K562 (cell line): ENCODE results near the gene HOXD12. TPM values are rescaled to one million over a fixed set of nuclear protein-coding genes. Genes with fewer than 3 reads are reported as not detected.
A peak's percentile ranks its signal among the peaks of the same experiment; 100 is the strongest.

Source experiments
- BRD9 ChIP-seq: fragments of 450-650 bp; IDR thresholded peaks from 2 replicates; pipeline ENCODE4 v1.6.1; 2018; ENCODE audit warnings: low read depth; ENCODE audit not compliant: partially characterized antibody
- CREBBP ChIP-seq: IDR thresholded peaks from one replicate; pipeline ENCODE4 v1.6.1; 2012; ENCODE audit warnings: low read depth, mild to moderate bottlenecking, control low read depth, inconsistent platforms, low read length
- CTBP1 ChIP-seq: fragments of 450-650 bp; IDR thresholded peaks from 2 replicates; pipeline ENCODE4 v1.6.1; 2016; ENCODE audit warnings: borderline replicate concordance
- ETV6 ChIP-seq, 3 experiments: fragments of 150-350 bp in 1 of 3; sonication (generic) in 1 of 3; formaldehyde crosslinking in 1 of 3; IDR thresholded peaks; 2 replicates each; pipeline versions ENCODE4 v1.6.1 to v1.8.0; 2014 to 2022; ENCODE audit warnings: borderline replicate concordance in 2 of 3, low read depth in 2 of 3, antibody characterized with exemption in 1 of 3, low read length in 1 of 3, mild to moderate bottlenecking in 1 of 3, missing genetic modification reagents in 1 of 3
- GATA2 ChIP-seq: sonication (generic); formaldehyde crosslinking; IDR thresholded peaks from 2 replicates; pipeline ENCODE4 v1.4.0; 2020; ENCODE audit warnings: mild to moderate bottlenecking, missing genetic modification reagents
- TEAD1 ChIP-seq, 2 experiments: fragments of 450-650 bp in 1 of 2; sonication (generic) in 1 of 2; formaldehyde crosslinking; IDR thresholded peaks; 2 replicates each; pipeline versions ENCODE4 v1.4.0 to v1.8.0; 2020 to 2022; ENCODE audit warnings: mild to moderate bottlenecking in 2 of 2, missing genetic modification reagents in 1 of 2
- U2AF2 ChIP-seq: fragments of 200-400 bp; formaldehyde crosslinking; optimal IDR thresholded peaks from 2 replicates; pipeline ENCODE3; 2017; ENCODE audit warnings: low read depth, mild to moderate bottlenecking, low read length
- ZNF311 ChIP-seq: fragments of 250-450 bp; sonication (Bioruptor Pico); IDR thresholded peaks from 2 replicates; pipeline ENCODE4 v1.4.0; 2020; ENCODE audit warnings: mild to moderate bottlenecking, moderate library complexity
- ZNF830 ChIP-seq: fragments of 250-450 bp; sonication (Bioruptor Pico); IDR thresholded peaks from 2 replicates; pipeline ENCODE4 v1.5.0; 2021; ENCODE audit warnings: mild to moderate bottlenecking
- ZSCAN29 ChIP-seq: fragments of 450-650 bp; IDR thresholded peaks from 2 replicates; pipeline ENCODE4 v1.6.1; 2017
- polyA plus RNA-seq, 8 experiments: library from polyadenylated mRNA; depleted of rRNA in 4 of 8; stranded (reverse) in 5 of 8; unstranded in 3 of 8; fragments of >200 nt; fragmentation: Nextera tagmentation in 2 of 8; fragmentation: Illumina TruSeq in 1 of 8; extraction: Ambion mirVana in 2 of 8; extraction: Trizol in 1 of 8; gene quantifications; 2 replicates each; pipeline versions ENCODE4 v1.2.1 to v1.2.3, GENCODE V29; 2011 to 2014; ENCODE audit warnings: inconsistent platforms in 1 of 8, missing spikeins in 1 of 8
- total RNA-seq, 7 experiments: library from RNA; depleted of rRNA in 6 of 7; stranded (reverse); fragments of >200 nt in 6 of 7; fragmentation: Illumina TruSeq in 2 of 7; extraction: Trizol in 2 of 7; gene quantifications; 2 replicates each; pipeline versions ENCODE4 v1.2.1 to v1.2.3, GENCODE V29; 2011 to 2021; ENCODE audit warnings: low replicate concordance in 1 of 7
- TF ChIP-seq, protein P1 (sequence below), 2 experiments: fragments of 150-350 bp in 1 of 2; IDR thresholded peaks; 2 replicates each; pipeline ENCODE4 v1.6.1; 2012 to 2016; ENCODE audit warnings: low read depth in 2 of 2, low read length in 2 of 2, mild to moderate bottlenecking in 1 of 2, moderate library complexity in 1 of 2
- TF ChIP-seq, protein P2 (sequence below), 3 experiments: IDR thresholded peaks in 2 of 3; conservative IDR thresholded peaks in 1 of 3; 2 replicates each; pipeline ENCODE4 v1.5.1; 2011 to 2012; ENCODE audit warnings: low read length in 3 of 3, mild to moderate bottlenecking in 3 of 3, control low read depth in 2 of 3, improper control_type of control experiment in 1 of 3, inconsistent platforms in 1 of 3, low read depth in 1 of 3, mixed read lengths in 1 of 3, moderate library complexity in 1 of 3; ENCODE audit not compliant: insufficient read depth in 2 of 3

Gene HOXD12
- total and polyA plus RNA-seq, 9 of the 15 experiments (the other 6 are each of a cell fraction or from before 2014, with no cell fraction given): not detected

GRCh38 chr2:176140513-176141317, 41.1 kb downstream of the HOXD12 start (continued):
- TF ChIP-seq ETV6 (IDR thresholded peaks at IDR 0.05; ENCODE audit: borderline replicate concordance in 1 of 2, low read depth in 2 of 2, low read length in 1 of 2) (no peak), ETV6 (CRISPR knock-in tag; IDR thresholded peaks at IDR 0.05; ENCODE audit: borderline replicate concordance) (no peak), ZSCAN29 (0 out of 2 replicates have a peak, but pooled peaks have one; percentile 42), GATA2 (CRISPR knock-in tag) (no peak), U2AF2 (no peak), BRD9 (no peak), ZNF830 (CRISPR knock-in tag) (no peak), TEAD1 (CRISPR knock-in tag; IDR thresholded peaks at IDR 0.05) (peak in 1 of 2 experiments; percentile 70; a peak in 2 of 4 replicates), CREBBP (no peak), ZNF311 (CRISPR knock-in tag) (no peak), CTBP1 (peak; percentile 74; the same call in 1 of the 2 replicates)
- TF ChIP-seq, protein P1, sequence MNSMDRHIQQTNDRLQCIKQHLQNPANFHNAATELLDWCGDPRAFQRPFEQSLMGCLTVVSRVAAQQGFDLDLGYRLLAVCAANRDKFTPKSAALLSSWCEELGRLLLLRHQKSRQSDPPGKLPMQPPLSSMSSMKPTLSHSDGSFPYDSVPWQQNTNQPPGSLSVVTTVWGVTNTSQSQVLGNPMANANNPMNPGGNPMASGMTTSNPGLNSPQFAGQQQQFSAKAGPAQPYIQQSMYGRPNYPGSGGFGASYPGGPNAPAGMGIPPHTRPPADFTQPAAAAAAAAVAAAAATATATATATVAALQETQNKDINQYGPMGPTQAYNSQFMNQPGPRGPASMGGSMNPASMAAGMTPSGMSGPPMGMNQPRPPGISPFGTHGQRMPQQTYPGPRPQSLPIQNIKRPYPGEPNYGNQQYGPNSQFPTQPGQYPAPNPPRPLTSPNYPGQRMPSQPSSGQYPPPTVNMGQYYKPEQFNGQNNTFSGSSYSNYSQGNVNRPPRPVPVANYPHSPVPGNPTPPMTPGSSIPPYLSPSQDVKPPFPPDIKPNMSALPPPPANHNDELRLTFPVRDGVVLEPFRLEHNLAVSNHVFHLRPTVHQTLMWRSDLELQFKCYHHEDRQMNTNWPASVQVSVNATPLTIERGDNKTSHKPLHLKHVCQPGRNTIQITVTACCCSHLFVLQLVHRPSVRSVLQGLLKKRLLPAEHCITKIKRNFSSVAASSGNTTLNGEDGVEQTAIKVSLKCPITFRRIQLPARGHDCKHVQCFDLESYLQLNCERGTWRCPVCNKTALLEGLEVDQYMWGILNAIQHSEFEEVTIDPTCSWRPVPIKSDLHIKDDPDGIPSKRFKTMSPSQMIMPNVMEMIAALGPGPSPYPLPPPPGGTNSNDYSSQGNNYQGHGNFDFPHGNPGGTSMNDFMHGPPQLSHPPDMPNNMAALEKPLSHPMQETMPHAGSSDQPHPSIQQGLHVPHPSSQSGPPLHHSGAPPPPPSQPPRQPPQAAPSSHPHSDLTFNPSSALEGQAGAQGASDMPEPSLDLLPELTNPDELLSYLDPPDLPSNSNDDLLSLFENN (IDR thresholded peaks at IDR 0.05; ENCODE audit: low read depth in 2 of 2, low read length in 2 of 2): no peak
- TF ChIP-seq, protein P2, sequence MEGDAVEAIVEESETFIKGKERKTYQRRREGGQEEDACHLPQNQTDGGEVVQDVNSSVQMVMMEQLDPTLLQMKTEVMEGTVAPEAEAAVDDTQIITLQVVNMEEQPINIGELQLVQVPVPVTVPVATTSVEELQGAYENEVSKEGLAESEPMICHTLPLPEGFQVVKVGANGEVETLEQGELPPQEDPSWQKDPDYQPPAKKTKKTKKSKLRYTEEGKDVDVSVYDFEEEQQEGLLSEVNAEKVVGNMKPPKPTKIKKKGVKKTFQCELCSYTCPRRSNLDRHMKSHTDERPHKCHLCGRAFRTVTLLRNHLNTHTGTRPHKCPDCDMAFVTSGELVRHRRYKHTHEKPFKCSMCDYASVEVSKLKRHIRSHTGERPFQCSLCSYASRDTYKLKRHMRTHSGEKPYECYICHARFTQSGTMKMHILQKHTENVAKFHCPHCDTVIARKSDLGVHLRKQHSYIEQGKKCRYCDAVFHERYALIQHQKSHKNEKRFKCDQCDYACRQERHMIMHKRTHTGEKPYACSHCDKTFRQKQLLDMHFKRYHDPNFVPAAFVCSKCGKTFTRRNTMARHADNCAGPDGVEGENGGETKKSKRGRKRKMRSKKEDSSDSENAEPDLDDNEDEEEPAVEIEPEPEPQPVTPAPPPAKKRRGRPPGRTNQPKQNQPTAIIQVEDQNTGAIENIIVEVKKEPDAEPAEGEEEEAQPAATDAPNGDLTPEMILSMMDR (IDR thresholded peaks at IDR 0.05 in 2 of 3, conservative IDR thresholded peaks at IDR 0.05 in 1 of 3; ENCODE audit: insufficient read depth in 2 of 3, low read depth in 1 of 3, low read length in 3 of 3): peak; percentile 84 to 95 (median 91)
- TF ChIP-seq, all 486 proteins: peak for 86
